Stimulated activated CD8-positive, alpha-beta memory T cell treated with anti-CD3 and anti-CD28 coated beads, Interleukin-4, amount 100 ng/mL, for 48 hours (primary cell): ENCODE data around the gene OR13J1.

Experiments
- DNase-seq: peaks from one replicate; pipeline ENCODE4 v3.0.0-alpha.2; 2020

The OR13J1 gene

GRCh38 chr9:35829084-35829763 is 41.0 kb downstream of the OR13J1 start, which contains the start of gene TMEM8B:
TMEM8B (plus strand) TSS chr9:35829228; CDS start chr9:35829448, 220 bp downstream.
- peak; percentile 97 for DNase-seq

- peak; percentile 56 for DNase-seq
These were observed 41.5 kb downstream of the OR13J1 start, which contains the start of gene FAM221B for GRCh38 chr9:35828716-35829083. FAM221B (minus strand) TSS chr9:35828732; CDS start chr9:35826161, 2,571 bp downstream.

GRCh38 chr9:35827486-35827885 is 42.7 kb downstream of the OR13J1 start:
- no peak for DNase-seq

- DNase-seq = peak; percentile 42
These were observed 44.0 kb downstream of the OR13J1 start for GRCh38 chr9:35826071-35826701.

GRCh38 chr9:35822926-35823325 is 47.3 kb downstream of the OR13J1 start:
- DNase-seq = no peak

DNA sequence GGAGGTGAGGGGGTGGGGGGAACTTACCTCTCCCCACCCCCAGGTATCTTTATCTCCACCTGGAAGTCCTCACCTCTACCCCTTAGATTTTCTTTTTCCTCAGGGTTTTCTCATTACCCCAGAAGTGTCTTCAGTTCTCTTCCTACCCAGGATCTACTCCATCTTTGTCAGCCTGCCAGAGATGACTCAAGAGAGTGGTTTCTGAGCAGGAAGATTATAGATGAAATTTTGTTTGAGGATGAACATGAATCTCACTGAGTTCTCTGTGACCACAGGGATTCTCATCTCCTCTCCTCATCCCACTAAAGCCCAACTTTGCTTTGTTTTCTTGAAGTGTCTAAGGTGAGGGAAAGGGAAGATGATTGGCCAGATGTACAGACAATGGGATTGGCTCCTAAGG is 50.1 kb downstream of the OR13J1 start:
- DNase-seq = no peak
